HG03378 (cell line): Measurements from ENCODE around the gene EIF4E1B.

ENCODE experiments used
- ATAC-seq: cut with Tn5 transposase; IDR thresholded peaks from one replicate; pipeline ENCODE4 v1.9.1; 2021; ENCODE audit warnings: mild to moderate bottlenecking, moderate library complexity; ENCODE audit not compliant: unreplicated experiment

The EIF4E1B gene

DNA sequence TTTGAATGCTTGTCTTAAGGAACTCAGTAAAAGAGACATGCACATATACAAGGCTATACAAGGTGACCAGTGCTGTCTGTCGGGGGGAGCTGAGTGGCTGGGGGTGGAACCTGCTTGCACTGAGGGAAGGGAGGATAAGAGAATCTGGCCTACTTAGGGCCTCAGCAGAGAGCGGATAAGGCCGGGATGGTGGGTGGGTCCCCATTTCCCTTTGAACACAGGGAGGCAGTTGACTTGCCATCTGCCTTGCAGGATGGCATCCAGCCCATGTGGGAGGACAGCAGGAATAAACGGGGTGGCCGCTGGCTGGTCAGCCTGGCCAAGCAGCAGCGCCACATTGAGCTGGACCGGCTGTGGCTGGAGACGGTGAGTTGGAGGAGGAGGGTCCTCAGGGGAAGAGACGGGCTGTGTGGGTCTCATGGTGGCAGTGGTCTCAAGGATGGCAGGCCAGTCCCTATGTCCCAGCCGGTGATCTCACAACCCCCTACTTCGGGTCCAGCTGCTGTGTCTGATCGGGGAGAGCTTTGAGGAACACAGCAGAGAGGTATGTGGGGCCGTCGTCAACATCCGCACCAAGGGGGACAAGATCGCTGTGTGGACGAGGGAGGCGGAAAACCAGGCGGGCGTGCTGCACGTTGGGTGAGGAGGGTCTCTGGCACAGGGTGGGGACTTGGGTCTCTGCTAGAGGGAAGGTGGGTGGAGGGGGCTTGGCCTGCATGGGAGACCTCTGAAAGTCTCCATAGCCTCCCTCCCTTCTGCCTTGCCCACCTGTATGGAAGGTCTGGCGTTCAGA lies 14.6 kb downstream of the EIF4E1B start:
- no peak for ATAC-seq

DNA sequence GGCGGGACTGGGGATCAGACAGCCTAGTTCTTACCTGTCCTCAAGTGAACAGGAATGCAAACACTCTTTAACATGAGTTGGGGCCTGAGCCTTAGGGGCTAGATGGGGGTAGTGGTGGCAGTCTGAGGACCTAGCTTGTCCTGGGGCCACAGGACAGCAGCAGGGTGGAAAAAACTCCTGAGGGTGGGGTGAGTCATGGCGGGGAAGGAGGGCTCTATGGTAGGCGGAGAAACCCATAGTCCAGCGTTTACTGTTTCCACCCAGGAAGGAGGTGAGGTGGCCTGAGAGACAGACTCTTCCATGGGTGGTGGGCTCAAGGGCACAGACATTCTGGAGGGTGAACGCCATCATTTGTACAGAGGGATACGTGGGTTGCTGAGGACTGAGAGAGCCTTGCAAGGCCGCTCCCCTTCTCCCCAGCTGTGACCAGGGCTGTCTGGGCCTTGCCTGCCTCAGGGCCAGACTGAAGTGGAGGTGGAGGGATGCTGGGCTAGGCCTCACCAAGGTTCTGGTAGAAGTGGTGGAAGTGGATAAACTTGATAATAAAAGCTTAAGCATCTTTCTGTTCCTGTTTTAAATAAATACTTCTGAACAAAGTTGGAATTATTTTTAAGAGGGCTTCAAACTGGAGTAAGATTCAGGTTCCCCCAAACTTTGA lies 15.7 kb downstream of the EIF4E1B start:
- ATAC-seq: no peak

DNA sequence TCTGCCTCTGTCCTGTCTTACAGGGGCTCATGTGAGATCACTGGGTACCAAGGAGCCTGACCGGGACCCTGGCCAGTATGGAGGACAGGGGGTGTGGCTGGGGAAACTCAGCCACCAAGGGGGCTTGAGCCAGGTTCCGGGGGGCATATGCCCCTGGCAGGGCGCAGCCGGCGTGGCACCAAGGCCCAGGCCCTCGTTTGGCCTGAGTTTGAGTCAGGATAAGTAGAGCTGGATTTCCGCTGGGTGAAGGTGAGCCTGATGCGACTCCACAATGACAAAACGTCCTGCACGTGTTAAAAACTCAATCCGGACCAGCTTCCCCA lies 16.2 kb downstream of the EIF4E1B start:
- ATAC-seq: peak; percentile 4

DNA sequence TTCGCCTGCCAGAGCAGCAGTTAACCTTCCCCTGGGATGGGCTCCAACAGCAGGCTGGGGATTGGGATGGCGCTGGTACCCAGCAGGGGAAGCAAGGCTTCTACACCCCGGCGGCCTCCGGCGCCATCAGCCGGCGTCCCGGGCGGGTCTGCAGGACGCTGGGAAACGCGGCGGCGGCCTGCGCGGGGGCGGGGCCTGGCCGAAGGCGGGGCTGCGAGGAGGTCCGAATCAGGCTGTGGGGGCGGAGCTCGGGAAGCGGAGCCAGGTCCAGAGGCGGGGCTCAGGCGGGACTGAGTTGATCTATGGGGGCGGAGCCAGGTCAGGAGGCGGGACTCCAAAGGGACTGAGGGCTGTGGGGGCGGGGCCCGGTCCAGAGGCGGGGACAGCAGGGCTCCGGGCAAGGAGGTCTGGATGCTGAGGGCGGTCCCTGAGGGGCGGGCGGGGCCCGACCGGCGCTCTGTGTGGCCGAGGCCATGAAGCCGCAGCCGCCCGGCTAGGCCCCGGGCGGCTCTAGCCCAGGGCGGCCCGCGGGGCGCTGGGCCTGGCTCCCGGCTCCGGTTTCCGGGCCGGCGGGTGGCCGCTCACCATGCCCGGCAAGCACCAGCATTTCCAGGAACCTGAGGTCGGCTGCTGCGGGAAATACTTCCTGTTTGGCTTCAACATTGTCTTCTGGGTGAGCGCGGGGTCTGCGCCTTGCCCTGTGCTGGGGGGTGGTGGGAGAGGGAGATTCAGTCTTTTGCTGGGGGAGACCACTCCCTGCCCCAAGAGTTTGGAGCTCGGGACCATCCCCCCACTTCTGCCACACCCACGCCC lies 16.8 kb downstream of the EIF4E1B start, which contains the start of gene TSPAN17:
TSS of gene TSPAN17 (plus strand) at position 455 of the 813 bp plus-strand sequence. CDS start at position 587, 132 bp downstream.
- peak; percentile 84 for ATAC-seq

DNA sequence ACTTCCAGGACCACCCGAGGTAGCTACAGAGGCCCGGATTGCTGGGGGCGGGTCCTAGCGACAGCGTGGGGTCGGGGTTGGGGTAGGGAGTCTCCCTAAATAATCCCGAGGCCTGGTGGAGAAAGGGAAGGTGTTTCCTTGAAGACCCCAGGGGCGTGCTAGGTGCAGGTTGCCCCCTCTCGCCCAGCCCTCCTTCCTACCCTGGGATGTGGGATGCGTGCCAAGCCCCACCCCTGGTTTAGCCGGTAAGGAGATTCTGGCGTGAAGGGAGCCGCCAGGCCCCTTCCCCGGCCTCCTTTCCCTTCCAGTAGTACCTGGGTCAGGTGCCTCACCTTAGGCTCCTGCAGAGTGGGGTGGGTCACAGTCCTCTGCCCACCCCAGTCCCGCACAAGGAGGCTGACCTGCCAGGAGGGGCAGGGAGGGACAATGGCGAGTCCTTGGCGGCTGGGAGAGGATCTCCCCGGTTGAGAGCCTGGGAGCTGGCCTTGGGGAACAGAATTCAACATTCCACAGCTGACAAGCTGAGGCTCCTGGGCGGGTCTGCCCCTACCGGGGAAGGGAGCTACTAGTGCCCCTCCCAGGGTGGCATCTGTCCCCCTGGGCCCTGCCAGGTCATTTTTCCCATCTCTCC lies 17.5 kb downstream of the EIF4E1B start:
- no peak for ATAC-seq

DNA sequence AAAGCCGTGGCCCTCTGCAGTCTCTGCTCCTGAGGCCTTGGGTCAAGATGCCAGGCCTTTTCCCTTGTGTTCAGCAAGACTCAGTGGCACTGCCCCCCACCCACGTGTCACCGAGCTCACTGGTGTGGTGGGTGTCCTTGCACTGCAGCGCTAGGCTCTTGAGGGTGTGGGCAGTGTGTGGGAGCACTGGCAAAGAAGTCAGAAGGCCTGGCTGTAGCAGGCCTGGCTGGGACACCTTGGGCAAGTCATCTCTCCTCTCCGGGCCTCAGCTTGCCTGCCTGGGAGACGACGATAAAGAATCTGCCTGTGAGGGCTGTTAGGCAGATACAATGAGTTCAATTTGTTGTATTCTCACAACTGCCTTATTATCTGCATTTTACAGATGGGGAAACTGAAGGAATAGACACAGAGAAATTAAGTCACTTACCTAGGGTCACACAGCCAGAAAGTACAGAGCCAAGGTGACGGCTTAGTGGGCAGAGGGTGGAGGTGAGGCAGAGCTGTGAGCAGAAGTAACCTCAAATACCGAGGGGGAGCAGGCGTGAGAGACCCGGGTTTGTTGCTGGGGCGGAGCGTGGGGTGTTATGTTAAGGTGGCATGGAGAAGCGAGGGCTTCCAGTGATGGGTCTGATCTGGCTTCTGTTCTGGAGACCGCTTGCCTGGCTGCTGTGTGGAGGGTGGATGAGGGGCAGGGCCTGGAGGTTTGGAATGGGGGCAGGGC lies 18.2 kb downstream of the EIF4E1B start:
- ATAC-seq: no peak

DNA sequence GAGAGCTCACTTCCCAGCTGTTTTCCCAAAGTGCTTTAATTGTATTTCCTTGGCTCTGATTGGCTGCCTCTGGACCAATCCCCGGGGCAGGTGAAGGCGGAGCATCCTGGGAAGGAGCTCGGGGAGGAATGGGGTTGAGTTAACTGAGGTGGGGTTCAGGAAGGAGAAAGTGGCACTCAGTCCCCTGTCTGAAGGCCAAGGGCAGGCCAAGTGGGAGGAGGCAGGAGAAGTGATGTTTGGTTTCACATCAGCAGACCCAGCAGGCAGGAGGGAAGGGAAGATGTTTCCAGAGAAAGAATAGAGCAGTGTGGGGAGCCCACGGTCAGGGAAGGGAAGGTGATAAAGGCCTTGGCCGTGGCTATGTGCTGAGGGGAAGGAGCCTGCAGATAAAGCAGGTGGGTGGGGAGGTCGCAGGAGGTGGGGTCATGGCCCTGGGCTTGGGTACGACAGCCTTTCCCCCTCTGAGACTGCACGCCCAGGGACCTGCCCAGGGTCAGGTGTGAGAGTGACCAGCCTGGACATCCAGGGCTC lies 19.9 kb downstream of the EIF4E1B start:
- ATAC-seq: no peak

DNA sequence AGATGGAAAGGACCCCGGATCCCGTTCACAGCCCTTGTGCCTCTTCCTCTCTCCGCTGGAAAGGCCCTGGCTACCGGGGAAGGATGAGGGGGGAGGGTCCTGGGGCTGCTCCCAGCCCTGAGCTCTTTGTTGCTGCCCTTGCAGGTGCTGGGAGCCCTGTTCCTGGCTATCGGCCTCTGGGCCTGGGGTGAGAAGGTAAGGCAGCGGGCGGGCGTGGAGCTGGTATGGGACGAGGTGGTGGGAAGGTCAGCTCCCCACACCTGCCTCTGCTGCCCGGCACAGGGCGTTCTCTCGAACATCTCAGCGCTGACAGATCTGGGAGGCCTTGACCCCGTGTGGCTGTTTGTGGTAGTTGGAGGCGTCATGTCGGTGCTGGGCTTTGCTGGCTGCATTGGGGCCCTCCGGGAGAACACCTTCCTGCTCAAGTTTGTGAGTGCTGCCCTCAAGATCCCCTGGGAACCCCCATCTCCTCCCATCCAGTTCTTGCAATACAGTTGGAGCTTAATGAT lies 21.1 kb downstream of the EIF4E1B start:
- ATAC-seq: no peak

DNA sequence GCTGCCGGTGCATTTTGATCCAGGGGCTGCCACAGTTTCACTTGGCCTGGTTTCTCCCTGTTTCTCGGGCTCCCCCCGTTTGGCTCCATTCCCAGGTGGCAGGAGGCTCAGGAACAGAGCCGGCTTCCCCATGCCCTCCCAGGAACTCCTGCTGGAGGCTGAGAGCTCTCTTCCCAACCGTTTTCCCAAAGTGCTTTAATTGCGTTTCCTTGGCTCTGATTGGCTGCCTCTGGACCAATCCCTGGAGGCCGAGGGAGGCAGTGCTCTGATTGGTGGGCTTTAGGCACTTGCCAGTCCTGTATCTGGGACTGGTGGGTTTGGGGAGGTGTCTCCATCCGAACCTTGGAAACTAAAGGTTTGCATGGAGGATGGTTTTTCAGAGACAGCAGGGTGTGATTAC lies 21.7 kb downstream of the EIF4E1B start:
- no peak for ATAC-seq

DNA sequence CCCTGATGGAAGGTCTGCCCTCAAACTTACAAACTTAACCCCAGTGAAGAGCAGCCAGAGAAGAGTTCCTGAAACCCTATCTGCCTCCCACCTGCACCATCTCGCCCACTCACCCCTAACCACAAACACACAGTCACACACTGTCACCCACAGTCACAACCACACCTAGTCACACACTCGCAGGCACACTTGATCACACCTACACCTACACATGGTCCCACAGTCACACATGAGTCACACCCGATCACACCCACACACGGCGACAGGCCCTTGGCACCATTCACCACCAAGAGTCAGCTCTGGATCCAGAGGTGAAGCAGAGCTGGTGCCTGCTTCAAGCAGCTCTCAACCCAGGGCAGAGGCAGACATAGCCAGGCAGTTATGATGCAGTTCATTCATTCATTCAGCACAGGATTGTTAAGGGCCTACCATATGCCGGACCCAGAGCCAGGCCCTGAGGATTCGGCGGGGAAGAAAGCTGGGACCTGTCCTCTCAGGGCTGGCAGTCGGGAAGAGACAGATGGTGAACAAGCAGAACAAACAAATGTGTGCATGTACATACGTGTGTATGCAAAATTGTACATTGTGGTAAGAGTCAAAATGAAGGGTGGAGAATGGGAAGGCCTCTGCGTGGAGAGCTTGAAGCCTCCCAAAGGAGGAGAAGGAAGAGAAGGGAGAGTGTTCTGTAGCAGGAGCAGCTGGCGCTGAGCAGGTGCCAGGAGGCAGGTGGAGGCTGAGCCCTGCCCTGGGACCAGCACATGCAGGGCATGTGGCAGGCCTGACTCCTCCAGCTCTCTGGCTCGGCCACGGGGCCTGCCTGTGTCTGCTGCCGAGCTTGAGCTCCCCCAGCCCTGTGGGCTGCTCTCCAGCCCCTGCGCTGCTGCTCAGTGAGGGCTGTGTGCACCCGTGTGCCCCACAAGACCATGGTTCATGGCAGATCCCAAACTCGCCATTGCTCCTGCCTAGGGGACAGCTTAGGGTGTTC lies 23.2 kb downstream of the EIF4E1B start:
- no peak for ATAC-seq

DNA sequence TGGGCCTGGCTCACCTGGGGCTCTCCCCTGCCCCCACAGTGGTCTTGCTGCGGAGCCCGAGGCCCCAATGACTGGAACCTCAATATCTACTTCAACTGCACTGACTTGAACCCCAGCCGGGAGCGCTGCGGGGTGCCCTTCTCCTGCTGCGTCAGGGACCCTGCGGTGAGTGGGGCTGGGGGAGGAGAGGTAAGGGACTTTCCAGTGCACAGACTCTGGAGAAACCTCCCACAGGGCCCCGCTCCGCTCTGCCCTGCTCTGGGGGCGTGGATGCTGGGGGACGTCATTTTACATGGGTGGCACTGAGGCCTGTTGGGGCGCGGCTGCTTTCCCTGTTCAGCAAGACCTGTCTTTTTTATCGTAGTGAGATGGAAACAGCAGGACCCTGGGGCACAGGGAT lies 24.4 kb downstream of the EIF4E1B start:
- no peak for ATAC-seq

DNA sequence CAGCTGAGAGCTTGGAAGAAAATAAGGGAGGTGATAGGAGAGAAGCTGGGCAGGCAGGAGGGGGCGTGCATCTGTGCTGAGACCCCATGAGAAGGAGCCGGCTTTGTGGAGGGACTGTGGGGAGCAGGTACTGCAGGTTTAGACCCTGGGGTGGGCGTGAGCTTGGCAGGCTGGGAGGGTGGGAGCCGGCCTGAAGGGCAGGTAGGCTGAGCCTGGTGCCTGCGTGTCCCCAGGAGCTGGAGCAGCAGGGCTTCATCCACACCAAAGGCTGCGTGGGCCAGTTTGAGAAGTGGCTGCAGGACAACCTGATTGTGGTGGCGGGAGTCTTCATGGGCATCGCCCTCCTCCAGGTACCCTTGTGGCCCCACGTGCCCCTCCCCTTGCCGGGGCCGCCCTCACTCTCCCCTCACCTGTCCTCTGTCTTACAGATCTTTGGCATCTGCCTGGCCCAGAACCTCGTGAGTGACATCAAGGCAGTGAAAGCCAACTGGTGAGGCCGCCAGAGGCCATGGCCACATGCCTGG lies 26.1 kb downstream of the EIF4E1B start:
- no peak for ATAC-seq

DNA sequence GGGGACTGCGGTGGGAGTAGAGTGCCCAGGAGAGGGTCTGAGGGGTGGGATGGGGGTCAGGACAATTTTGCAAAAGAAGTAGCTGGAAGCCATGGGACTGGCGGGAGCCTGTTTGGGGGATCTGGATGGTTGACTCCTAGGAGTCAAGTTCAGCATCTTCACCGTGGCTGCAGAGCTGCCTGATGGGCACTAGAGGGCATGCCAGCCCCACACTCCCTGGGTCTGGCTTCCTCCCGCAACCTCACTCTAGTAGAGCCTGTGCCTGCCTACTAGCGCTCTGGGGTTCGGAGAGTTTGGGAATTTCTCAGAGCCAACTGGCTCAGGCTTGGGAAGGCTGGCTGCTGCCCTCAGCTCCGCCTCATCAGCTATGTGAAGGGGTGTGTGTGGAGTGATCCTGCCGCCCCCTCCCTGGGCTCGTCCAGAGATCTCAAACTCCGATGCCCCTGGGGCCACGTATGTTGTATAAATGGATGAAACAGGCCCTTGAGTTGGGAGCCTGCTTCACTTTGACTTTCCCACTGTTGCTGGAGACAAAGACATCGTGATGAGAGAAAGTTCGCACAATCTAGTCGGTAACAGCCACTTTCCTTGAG lies 27.6 kb downstream of the EIF4E1B start:
- ATAC-seq: peak; percentile 33

DNA sequence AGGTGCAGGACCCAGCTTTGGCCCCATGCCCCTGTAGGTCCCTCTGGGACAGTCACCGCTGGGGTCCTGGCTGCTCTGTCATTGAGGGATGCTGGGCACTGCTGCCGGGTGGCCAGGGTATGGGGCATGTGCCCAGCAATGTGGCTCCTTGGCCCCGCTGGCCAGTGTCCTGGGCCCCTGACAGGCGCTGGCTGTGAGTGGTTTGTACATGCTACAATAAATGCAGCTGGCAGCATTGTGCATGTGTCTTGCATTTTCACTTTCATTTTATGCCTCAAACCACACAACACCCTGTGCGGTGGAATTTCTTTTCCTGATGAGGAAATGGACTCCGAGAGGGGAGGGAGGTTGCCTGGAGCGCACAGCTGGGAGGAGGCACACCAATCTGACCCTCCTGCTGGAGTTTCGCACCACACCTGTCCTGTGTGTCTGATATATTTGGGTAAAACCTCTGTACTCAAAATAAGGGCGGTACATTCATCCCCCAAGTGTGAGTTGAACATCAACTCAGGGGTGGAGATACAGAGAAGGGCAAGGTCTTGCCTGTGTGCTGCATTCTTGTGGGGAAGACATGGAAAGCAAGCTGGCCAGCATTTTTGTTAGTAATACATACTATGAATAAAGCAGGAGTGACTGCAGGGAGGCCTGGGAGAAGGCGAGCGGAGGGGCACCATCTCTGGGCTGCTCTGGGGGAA lies 28.5 kb downstream of the EIF4E1B start:
- ATAC-seq: no peak

DNA sequence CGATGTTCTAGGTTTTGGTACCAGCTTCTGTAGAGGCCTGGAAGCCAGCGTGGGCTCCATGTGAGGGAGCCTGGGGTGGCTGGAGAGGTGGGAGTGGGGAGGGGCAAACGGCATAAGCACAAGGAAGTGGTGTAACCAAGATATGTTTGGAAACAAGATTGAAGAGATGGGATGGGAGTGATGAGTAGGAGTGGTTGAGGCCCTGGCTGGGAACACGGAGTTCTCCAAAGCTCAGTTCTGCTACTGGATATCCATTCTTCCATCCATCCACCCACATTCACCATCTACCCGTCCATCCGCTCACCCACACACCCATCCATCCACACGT lies 29.0 kb downstream of the EIF4E1B start:
- no peak for ATAC-seq

DNA sequence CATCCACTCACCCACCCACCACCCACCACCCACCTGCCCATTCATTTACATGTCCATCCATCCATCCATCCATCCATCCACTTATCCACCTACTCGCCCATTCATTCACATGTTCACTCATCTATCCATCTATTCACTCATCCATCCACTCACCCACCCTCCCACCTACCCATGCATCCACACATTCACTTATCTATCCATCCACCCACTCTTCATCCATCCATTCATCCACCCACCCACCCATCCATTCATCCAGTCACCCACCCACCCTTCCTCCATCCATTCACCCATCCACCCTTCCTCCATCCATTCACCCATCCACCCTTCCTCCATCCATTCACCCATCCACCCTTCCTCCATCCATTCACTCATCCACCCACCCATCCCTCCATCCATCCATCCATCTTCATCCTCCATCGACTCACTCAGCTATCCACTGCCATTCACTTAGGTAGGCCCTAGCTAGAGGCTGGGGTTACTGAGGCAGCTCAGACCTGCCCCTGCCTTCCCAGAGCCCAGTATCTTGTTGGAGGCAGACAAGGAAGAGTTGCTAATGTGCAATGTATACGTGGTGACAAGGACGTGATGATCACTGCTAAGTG lies 29.5 kb downstream of the EIF4E1B start:
- no peak for ATAC-seq

DNA sequence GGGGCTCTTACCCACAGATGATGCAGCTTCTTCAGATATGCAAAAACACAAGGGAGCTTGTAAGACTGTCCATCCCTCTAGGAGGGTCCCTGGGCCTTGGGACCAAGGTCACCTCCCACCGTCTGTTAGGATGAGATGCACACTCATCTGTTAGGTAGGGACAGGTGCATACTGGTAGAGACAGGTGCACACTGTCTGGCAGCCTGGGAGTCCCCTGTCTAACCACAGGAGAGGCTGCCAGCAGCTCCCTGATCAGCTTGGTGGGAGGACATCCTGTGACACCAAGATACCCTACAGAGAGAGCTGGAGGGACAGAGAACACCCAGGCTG lies 30.0 kb downstream of the EIF4E1B start:
- no peak for ATAC-seq
